Measurements from ENCODE around the gene ADAMTS6. TPM values are rescaled to one million over a fixed set of nuclear protein-coding genes. Genes with fewer than 3 reads are reported as not detected.

ADAMTS6 gene
- total RNA-seq, 1 donor, result 95.9 TPM

DNA sequence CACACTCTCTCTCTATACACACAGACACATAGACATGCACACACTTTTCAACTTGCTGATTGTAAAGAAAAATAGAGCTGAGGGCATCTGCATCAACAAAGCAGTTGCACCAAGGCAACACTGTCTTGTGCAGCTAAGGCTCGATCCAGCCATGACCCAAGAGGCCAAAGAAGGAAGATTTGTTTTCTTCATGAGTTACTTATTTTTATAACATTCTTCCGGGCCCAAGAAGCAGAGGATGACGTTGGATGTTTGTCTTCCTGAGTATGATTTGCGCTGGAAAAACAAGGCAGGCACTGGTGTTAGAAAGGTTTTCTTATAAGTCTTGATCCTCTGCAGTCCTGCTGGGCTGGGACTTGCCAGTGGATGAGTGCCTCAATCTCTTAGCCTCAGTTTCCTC, 344.1 kb downstream of the ADAMTS6 start:
- DNase-seq (ENCODE audit: low read depth), result peak; percentile 60
- TF ChIP-seq, protein P1, sequence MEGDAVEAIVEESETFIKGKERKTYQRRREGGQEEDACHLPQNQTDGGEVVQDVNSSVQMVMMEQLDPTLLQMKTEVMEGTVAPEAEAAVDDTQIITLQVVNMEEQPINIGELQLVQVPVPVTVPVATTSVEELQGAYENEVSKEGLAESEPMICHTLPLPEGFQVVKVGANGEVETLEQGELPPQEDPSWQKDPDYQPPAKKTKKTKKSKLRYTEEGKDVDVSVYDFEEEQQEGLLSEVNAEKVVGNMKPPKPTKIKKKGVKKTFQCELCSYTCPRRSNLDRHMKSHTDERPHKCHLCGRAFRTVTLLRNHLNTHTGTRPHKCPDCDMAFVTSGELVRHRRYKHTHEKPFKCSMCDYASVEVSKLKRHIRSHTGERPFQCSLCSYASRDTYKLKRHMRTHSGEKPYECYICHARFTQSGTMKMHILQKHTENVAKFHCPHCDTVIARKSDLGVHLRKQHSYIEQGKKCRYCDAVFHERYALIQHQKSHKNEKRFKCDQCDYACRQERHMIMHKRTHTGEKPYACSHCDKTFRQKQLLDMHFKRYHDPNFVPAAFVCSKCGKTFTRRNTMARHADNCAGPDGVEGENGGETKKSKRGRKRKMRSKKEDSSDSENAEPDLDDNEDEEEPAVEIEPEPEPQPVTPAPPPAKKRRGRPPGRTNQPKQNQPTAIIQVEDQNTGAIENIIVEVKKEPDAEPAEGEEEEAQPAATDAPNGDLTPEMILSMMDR (IDR thresholded peaks at IDR 0.05; ENCODE audit: insufficient read depth, low read depth, low read length), result no peak
- no peak overlapping the region for H3K4me3 ChIP-seq (ENCODE audit: low read depth, low read length)

DNA sequence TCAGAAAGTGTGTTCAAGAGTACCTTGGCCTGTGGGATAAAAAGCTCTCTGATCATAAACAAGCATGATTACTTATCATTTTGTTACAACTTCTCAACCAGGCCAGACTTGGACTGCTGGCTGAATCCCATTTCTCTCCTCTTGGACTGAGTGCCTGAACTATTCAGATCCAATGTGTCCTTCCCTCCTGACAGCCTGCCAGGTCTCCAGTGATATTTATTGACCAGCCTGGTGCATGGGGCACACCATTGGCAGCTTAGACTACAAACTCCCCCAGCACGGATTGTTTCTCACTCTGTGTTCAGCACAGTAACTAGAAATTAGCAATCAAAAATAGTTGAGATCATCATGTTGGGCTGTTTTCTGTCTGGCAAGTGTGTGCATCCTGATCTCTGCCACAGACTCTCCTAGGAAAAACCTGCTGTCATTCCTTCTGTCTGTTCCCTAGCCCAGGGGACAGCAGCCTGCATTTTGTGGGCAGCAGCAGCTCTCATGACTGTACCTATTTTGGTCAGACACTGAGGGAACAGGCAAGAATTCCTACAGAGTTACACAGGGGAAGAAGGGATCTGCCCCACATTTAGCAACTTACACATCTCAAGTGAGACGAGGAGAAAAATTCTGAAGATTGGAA, 348.1 kb downstream of the ADAMTS6 start:
- DNase-seq (ENCODE audit: low read depth), result no peak
- H3K4me3 ChIP-seq (ENCODE audit: low read depth, low read length), result no peak overlapping the region
- TF ChIP-seq, protein P1 (IDR thresholded peaks at IDR 0.05; ENCODE audit: insufficient read depth, low read depth, low read length), result no peak

- TF ChIP-seq, protein P1 (IDR thresholded peaks at IDR 0.05; ENCODE audit: insufficient read depth, low read depth, low read length), result no peak
- DNase-seq (ENCODE audit: low read depth), result no peak
Measured at GRCh38 chr5:65132386-65132785, 349.3 kb downstream of the ADAMTS6 start.

GRCh38 chr5:65128226-65128625, 353.5 kb downstream of the ADAMTS6 start:
- H3K4me3 ChIP-seq (ENCODE audit: low read depth, low read length), result no peak overlapping the region
- peak; percentile 27 for DNase-seq (ENCODE audit: low read depth)
- TF ChIP-seq, protein P1 (IDR thresholded peaks at IDR 0.05; ENCODE audit: insufficient read depth, low read depth, low read length), result no peak

More at GRCh38 chr5:65132386-65132785, 349.3 kb downstream of the ADAMTS6 start:
- no peak overlapping the region for H3K4me3 ChIP-seq (ENCODE audit: low read depth, low read length)

- TF ChIP-seq, protein P1 (IDR thresholded peaks at IDR 0.05; ENCODE audit: insufficient read depth, low read depth, low read length), result no peak
- no peak overlapping the region for H3K4me3 ChIP-seq (ENCODE audit: low read depth, low read length)
- peak; percentile 84 for DNase-seq (ENCODE audit: low read depth)
Measured at GRCh38 chr5:65127161-65127901, 354.4 kb downstream of the ADAMTS6 start.

DNA sequence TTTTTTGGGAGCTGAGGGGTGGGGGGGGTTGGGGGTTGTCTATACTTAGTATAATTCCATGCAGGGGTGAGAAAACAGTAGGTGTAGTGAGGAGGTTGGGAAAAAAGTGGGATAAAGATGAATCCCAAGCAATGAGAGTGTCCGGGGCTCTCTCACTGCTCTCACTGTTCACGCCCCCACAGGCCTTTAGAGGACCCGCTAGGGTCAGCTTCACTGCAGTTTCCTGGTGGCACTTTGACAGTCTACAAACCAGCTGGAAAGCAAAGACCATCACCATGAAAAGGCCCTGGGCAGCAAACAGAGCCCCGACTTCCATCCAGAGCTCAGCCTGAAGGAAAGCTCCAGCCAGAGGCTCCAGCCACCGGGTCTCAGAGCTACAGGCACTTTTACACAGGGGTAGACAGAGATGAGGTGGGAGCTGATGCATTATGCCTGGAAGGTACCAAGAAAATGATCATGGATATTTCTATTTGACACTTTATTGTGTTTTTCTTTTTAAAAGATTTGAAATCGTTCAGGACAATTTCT, 355.1 kb downstream of the ADAMTS6 start:
- DNase-seq (ENCODE audit: low read depth), result no peak
- H3K4me3 ChIP-seq (ENCODE audit: low read depth, low read length), result no peak overlapping the region

More for the DNA sequence above, 355.1 kb downstream of the ADAMTS6 start:
- TF ChIP-seq, protein P1 (IDR thresholded peaks at IDR 0.05; ENCODE audit: insufficient read depth, low read depth, low read length), result no peak

All from fibroblast of villous mesenchyme (primary cell).